GM10847 (cell line): Measurements from ENCODE around the gene CYP4F12.

Experiments
- POLR2A ChIP-seq: IDR thresholded peaks from 2 replicates; pipeline ENCODE4 v1.6.1; 2011; ENCODE audit not compliant: insufficient read length; ENCODE audit errors: extremely low read depth

Gene CYP4F12

GRCh38 chr19:15727724-15728123 lies 54.8 kb downstream of the CYP4F12 start, which contains the start of gene OR10H2:
TSS of gene OR10H2 (plus strand) at chr19:15728024. CDS start at chr19:15728044, 20 bp downstream.
- no peak for TF ChIP-seq POLR2A

GRCh38 chr19:15730538-15730937 lies 57.7 kb downstream of the CYP4F12 start:
- no peak for TF ChIP-seq POLR2A

GRCh38 chr19:15732388-15732787 lies 59.5 kb downstream of the CYP4F12 start:
- TF ChIP-seq POLR2A = no peak

DNA sequence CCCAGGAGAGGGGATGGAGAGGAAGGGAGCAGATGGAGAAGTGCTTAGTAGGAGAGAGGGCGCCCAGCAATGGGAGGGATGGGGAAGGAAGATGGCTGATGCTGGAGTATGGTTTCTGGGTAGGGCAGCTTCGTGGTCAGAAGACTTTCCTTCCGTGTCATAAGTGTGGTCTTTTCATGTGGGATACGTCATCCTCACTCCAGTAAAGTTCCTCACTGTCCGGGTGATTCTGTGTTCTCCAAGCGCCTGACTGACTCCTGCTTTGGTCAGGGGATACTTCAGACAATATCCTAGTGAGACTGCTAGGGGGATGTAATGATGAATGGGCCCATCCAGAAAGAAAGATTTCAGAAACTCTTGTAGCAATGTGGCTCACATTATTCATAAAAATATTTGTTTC lies 61.0 kb downstream of the CYP4F12 start:
- no peak for TF ChIP-seq POLR2A

DNA sequence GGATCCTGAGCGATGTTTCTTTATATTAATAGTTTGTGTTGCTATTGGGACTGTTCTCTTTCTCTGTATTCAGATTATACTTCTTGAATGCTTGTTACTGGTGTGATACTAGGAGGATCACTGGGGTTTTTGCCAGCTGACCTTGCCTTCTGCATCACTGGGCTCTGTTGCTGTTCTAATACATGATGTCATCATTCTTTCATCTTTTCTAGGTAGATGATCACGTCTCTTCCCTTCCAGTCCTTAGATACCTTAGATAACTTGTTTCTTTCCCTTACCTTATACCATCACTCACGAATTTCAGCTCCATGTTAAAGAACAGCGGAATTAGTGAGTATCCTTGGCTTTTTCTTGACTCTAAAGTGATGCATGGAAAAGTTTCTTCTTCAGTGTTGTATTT lies 64.8 kb downstream of the CYP4F12 start, which contains the start of gene OR10H3:
TSS of gene OR10H3 (plus strand) at position 264 of the 400 bp plus-strand sequence. CDS start 3,408 bp downstream, outside the sequence.
- no peak for TF ChIP-seq POLR2A

- TF ChIP-seq POLR2A = no peak
Measured at GRCh38 chr19:15740785-15741184, 67.9 kb downstream of the CYP4F12 start.
